GM19099 (cell line): Measurements from ENCODE around the gene MINDY2.

Experiments used
- POLR2A ChIP-seq: IDR thresholded peaks from 3 replicates; pipeline ENCODE4 v1.6.1; 2011; ENCODE audit warnings: low read depth; ENCODE audit not compliant: insufficient read length; ENCODE audit errors: extremely low read depth

Gene MINDY2

DNA sequence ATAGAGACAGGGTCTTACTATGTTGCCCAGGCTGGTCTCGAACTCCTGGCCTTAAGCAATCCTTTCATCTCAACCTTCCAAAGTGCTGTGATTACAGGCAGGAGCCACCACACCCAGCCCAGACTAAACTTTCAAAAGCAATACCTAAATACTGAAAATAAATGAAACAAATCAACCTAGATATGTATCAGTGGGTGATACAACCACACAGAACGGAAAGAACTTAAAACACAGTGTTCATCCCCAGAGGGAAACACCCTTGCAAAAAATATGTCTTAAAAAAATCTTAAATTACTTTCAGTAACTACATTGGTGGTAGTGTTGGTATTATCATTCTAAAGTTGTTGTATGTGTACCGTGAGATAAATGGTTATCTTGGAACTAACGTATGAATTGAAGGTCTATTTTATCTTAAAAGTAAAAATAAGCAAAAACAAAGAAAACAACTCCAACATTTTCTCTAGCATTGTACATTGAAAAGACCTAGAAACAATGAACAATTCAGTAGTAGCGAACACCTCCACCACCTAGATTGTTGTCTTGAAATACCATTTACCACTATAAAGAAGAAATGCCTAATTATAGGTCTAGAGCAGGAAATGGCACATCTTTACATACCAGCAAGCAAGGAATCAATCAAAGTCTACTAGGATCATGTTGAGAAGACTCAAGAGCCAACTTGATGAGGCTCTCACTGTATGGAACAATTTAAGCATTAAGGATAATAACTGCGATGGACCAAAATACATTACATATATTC is 137.6 kb downstream of the MINDY2 start:
- TF ChIP-seq POLR2A = no peak

DNA sequence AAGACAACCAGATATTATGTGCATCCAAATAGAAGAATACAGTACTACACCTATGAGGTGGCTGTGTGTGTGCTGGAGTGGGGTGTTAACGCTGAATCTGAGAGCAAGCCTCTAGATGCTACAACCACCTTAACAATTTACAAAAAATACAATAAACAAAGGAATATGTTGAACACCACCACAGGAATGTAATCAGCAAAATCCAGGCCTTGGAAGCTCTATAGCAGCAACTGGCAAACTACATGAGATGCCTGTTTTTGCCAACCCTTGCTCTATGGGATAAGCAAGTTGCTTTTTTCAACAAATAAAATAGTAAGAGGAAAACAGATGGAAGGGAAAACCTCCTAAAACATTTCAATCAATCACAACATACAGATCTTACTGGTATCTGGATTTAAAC is 138.5 kb downstream of the MINDY2 start:
- no peak for TF ChIP-seq POLR2A

DNA sequence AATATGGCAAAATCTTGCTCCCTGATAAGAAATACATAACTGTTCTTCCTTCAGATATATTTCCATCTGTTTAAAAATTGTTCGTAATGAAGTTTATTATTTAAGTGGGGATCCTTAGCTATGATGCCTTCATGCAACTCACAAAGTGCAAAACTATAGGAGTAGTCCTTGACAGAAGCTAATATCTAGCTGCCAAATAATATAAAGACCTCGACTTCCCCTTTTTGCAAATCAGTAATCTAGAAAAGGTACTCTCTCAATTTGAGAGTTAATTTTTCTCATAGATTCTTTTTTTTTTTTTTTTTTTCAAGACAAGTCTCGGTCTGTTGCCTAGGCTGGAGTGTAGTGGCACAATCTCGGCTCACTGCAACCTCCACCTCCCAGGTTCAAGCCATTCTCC is 139.4 kb downstream of the MINDY2 start:
- no peak for TF ChIP-seq POLR2A
